Esophagus squamous epithelium (tissue), 5 donors: ENCODE measurements around the gene NLGN1. TPM values are rescaled to one million over a fixed set of nuclear protein-coding genes. Genes with fewer than 3 reads are reported as not detected.

Source experiments
- DNase-seq: peaks from one replicate; lab custom pipeline; 2025; lab: John Stamatoyannopoulos, UW
- H3K27ac ChIP-seq, 4 donors: fragments of 200-600 bp; sonication (generic); one replicate each; pipeline ENCODE4 v1.5.1; 2016 to 2019; ENCODE audit warnings: mild to moderate bottlenecking in 1 of 4
- H3K27me3 ChIP-seq, 4 donors: fragments of 200-600 bp; sonication (generic); 1 replicate in 3 of 4; 2 replicates in 1 of 4; pipeline versions ENCODE4 v1.5.1 to v1.6.0; 2017 to 2021; ENCODE audit warnings: antibody characterized with exemption in 1 of 4
- H3K36me3 ChIP-seq, 3 donors: fragments of 200-600 bp; sonication (generic); one replicate each; pipeline ENCODE4 v1.5.1; 2016 to 2019
- H3K4me1 ChIP-seq, 3 donors: fragments of 200-600 bp; sonication (generic); one replicate each; pipeline ENCODE4 v1.5.1; 2017 to 2019
- H3K4me3 ChIP-seq, 4 donors: fragments of 200-600 bp; sonication (generic); 1 replicate in 3 of 4; 2 replicates in 1 of 4; pipeline ENCODE4 v1.5.1; 2016 to 2019; ENCODE audit warnings: mild to moderate bottlenecking in 2 of 4, moderate library complexity in 1 of 4
- H3K9me3 ChIP-seq, 3 donors: fragments of 200-600 bp; sonication (generic); one replicate each; pipeline ENCODE4 v1.5.1; 2016 to 2019
- CTCF ChIP-seq, 6 experiments: fragments of 450-650 bp in 4 of 6; fragments of 200-600 bp in 2 of 6; sonication (generic) in 2 of 6; IDR thresholded peaks; one replicate each; pipeline ENCODE4 v1.5.1; 2016 to 2019; ENCODE audit warnings: antibody characterized with exemption in 6 of 6, mild to moderate bottlenecking in 4 of 6, moderate library complexity in 4 of 6
- POLR2A ChIP-seq, 4 donors: fragments of 450-650 bp; IDR thresholded peaks; one replicate each; pipeline ENCODE4 v1.6.1; 2017; ENCODE audit warnings: antibody characterized with exemption in 4 of 4, mild to moderate bottlenecking in 4 of 4, moderate library complexity in 3 of 4
- WGBS, 2 donors: methylation state at CpG; one replicate each; pipeline ENCODE4 v1.1.5; 2018; 5-methylcytosine and 5-hydroxymethylcytosine counted together
- intact Hi-C: fragments of 100-400 bp; cut with DNase I; formaldehyde crosslinking; loops from one replicate; pipeline ENCODE4 v1.15.0; 2022
- total RNA-seq, 4 donors: library from RNA; depleted of rRNA; stranded (reverse); fragments of >200 nt; gene quantifications; one replicate each; pipeline ENCODE4 v1.1.0, GENCODE V29; 2016
- donor health status: DM: yes; HTN: yes; CAD: no.

Gene NLGN1
- total RNA-seq, 4 donors from 2014 or later = 0.34 to 12.6 (median 2.9) TPM

GRCh38 chr3:173708191-173708590, 310.6 kb downstream of the NLGN1 start:
- Histone ChIP-seq H3K27ac (no peak overlapping the region), H3K27me3 (no peaks in the 10 kb centered on the region), H3K9me3 (no peaks in the 10 kb centered on the region), H3K4me1 (no peaks in the 10 kb centered on the region), H3K36me3 (no peaks in the 10 kb centered on the region), H3K4me3 (no peak overlapping the region)
- WGBS, 2 donors = 63 to 76% methylated on average over 1 to 2 of the region's 3 CpGs
- TF ChIP-seq POLR2A (IDR thresholded peaks at IDR 0.05) = no peak
- no peak for TF ChIP-seq CTCF (IDR thresholded peaks at IDR 0.05)
- intact Hi-C loops = no loop called here
- no peak for DNase-seq

GRCh38 chr3:173709026-173709425, 311.5 kb downstream of the NLGN1 start:
- H3K27ac ChIP-seq = no peak overlapping the region
- no peaks in the 10 kb centered on the region for H3K4me1 ChIP-seq
- H3K9me3 ChIP-seq = no peaks in the 10 kb centered on the region
- intact Hi-C loops = no loop called here
- H3K4me3 ChIP-seq = no peak overlapping the region
- no peaks in the 10 kb centered on the region for H3K36me3 ChIP-seq
- WGBS, 2 donors = 66 to 81% methylated on average over 4 of the region's 4 CpGs
- TF ChIP-seq POLR2A (IDR thresholded peaks at IDR 0.05) = no peak
- no peak for TF ChIP-seq CTCF (IDR thresholded peaks at IDR 0.05)
- DNase-seq = no peak
- H3K27me3 ChIP-seq = no peaks in the 10 kb centered on the region

- TF ChIP-seq POLR2A (IDR thresholded peaks at IDR 0.05) = no peak
- TF ChIP-seq CTCF (IDR thresholded peaks at IDR 0.05) = no peak
- no peak for DNase-seq
- Histone ChIP-seq H3K36me3 (no peaks in the 10 kb centered on the region), H3K27ac (no peak overlapping the region), H3K4me1 (no peaks in the 10 kb centered on the region), H3K27me3 (no peaks in the 10 kb centered on the region), H3K4me3 (no peak overlapping the region), H3K9me3 (no peaks in the 10 kb centered on the region)
- intact Hi-C loops = no loop called here
- 62 to 63% methylated on average over 5 of the region's 5 CpGs for WGBS, 2 donors
Measured at GRCh38 chr3:173711619-173712018, 314.1 kb downstream of the NLGN1 start.

- no peaks in the 10 kb centered on the region for H3K9me3 ChIP-seq
- H3K36me3 ChIP-seq = no peaks in the 10 kb centered on the region
- H3K4me3 ChIP-seq = no peak overlapping the region
- 47 to 66% methylated on average over 3 of the region's 3 CpGs for WGBS, 2 donors
- H3K4me1 ChIP-seq = no peaks in the 10 kb centered on the region
- TF ChIP-seq CTCF (IDR thresholded peaks at IDR 0.05) = no peak
- no peak for TF ChIP-seq POLR2A (IDR thresholded peaks at IDR 0.05)
- no peak overlapping the region for H3K27ac ChIP-seq
- no peak for DNase-seq
- intact Hi-C loops = no loop called here
- H3K27me3 ChIP-seq = no peaks in the 10 kb centered on the region
Measured at GRCh38 chr3:173719585-173719984, 322.0 kb downstream of the NLGN1 start.

- Histone ChIP-seq H3K27ac (no peak overlapping the region), H3K9me3 (no peaks in the 10 kb centered on the region), H3K4me1 (no peaks in the 10 kb centered on the region), H3K27me3 (no peaks in the 10 kb centered on the region), H3K4me3 (no peak overlapping the region), H3K36me3 (no peaks in the 10 kb centered on the region)
- DNase-seq = no peak
- WGBS, 2 donors = 70 to 79% methylated on average over 2 to 3 of the region's 3 CpGs
- intact Hi-C loops = no loop called here
- TF ChIP-seq POLR2A (IDR thresholded peaks at IDR 0.05) = no peak
- TF ChIP-seq CTCF (IDR thresholded peaks at IDR 0.05) = no peak
Measured at GRCh38 chr3:173725507-173725906, 328.0 kb downstream of the NLGN1 start.
